C4-2B (cell line): ENCODE results near the gene PEX14.

ENCODE experiments used
- CTCF ChIP-seq: fragments of 450-650 bp; conservative IDR thresholded peaks from 2 replicates; pipeline ENCODE4 v1.5.1; 2017; ENCODE audit warnings: mild to moderate bottlenecking
- ZFX ChIP-seq: fragments of 450-650 bp; IDR thresholded peaks from 2 replicates; pipeline ENCODE4 v1.6.1; 2017

- TF ChIP-seq CTCF (no peak), ZFX (no peak)
These were observed 160.5 kb downstream of the PEX14 start for GRCh38 chr1:10635085-10635896.
